Skeletal muscle tissue (tissue), 4 donors: ENCODE measurements around the gene ATXN7L1. TPM values are rescaled to one million over a fixed set of nuclear protein-coding genes. Genes with fewer than 3 reads are reported as not detected.
"Not testable (repeated sequence)": the region's sequence is repeated elsewhere in the genome, so short reads cannot be mapped to it uniquely, and the experiment has no call there.

ENCODE experiments used
- H3K27ac ChIP-seq: one replicate; pipeline ENCODE4 v1.7.0; 2013; ENCODE audit warnings: mild to moderate bottlenecking, low read depth, low read length, inconsistent platforms
- H3K27me3 ChIP-seq, 3 donors: one replicate each; pipeline ENCODE4 v1.7.0; 2013; ENCODE audit warnings: low read length in 3 of 3; ENCODE audit not compliant: control insufficient read depth in 3 of 3, insufficient read depth in 3 of 3
- H3K36me3 ChIP-seq, 3 donors: one replicate each; pipeline ENCODE4 v1.7.0; 2013; ENCODE audit warnings: low read length in 3 of 3; ENCODE audit not compliant: control insufficient read depth in 3 of 3, insufficient read depth in 3 of 3
- H3K4me1 ChIP-seq, 3 donors: one replicate each; pipeline ENCODE4 v1.7.0; 2013; ENCODE audit warnings: low read length in 3 of 3, mild to moderate bottlenecking in 3 of 3; ENCODE audit not compliant: control insufficient read depth in 3 of 3, insufficient read depth in 3 of 3
- H3K4me3 ChIP-seq, 3 donors: one replicate each; pipeline ENCODE4 v1.7.0; 2013; ENCODE audit warnings: low read length in 3 of 3
- H3K9ac ChIP-seq, 3 donors: one replicate each; pipeline ENCODE4 v1.7.0; 2013; ENCODE audit warnings: low read length in 3 of 3, mild to moderate bottlenecking in 3 of 3, moderate library complexity in 2 of 3, low read depth in 1 of 3
- H3K9me3 ChIP-seq, 3 donors: one replicate each; pipeline ENCODE4 v1.7.0; 2013; ENCODE audit warnings: low read length in 3 of 3; ENCODE audit not compliant: control insufficient read depth in 3 of 3
- total RNA-seq: library from RNA; depleted of rRNA; stranded (reverse); fragments of >200 nt; gene quantifications from one replicate; pipeline ENCODE4 v1.2.3, GENCODE V29; 2014
- donor health status: Osteomylitis.

ATXN7L1 gene
- total RNA-seq, 1 donor from 2014 or later: 6.3 TPM

DNA sequence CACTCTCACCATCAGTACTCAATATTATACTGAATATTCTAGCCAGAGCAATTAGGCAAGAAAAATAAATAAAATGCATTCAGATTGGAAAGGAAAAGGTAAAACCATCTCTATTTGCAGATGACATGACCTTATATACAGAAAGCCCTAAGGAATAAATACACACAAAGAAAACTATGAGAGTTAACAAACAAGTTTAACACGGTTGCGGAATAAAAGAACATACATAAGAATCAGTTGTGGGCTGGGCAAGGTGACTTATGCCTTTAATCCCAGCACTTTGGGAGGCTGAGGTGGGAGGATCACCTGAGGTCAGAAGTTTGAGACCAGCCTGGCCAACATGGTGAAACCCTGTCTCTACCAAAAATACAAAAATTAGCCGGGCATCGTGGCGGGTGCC lies 31.7 kb downstream of the ATXN7L1 start:
- not testable (repeated sequence) for H3K9me3 ChIP-seq
- H3K4me1 ChIP-seq: peaks cover 2 to 10% (median 8%) of the 10 kb centered on the region in 3 donors

DNA sequence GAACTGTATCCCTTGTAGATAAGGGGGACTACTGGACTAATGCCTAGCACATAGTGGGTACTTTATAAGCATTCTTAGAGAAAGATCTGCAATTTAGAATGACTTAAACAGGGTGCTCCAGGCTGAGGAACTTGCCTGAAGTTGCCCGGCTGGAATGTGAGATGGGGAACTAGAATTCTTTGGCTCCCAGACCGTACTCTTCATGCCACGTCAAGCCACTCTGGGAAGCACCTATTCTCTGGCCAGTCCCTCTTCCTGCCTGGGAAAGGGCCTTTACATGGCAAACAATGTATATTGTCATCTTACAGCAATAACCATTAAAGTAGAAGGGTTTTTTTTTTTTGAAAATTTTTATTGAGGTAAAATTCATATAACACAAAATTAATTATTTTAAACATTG lies 34.5 kb downstream of the ATXN7L1 start:
- Histone ChIP-seq H3K4me1 (peaks cover 20 to 24% (median 21%) of the 10 kb centered on the region in 3 donors), H3K36me3 (no peaks in the 10 kb centered on the region), H3K9me3 (no peaks in the 10 kb centered on the region), H3K9ac (no peak overlapping the region), H3K4me3 (no peak overlapping the region), H3K27ac (no peak overlapping the region), H3K27me3 (no peaks in the 10 kb centered on the region)

More for the DNA sequence above, 31.7 kb downstream of the ATXN7L1 start:
- H3K4me3 ChIP-seq, H3K9ac ChIP-seq, H3K27me3 ChIP-seq, H3K36me3 ChIP-seq, H3K27ac ChIP-seq: not testable (repeated sequence)

DNA sequence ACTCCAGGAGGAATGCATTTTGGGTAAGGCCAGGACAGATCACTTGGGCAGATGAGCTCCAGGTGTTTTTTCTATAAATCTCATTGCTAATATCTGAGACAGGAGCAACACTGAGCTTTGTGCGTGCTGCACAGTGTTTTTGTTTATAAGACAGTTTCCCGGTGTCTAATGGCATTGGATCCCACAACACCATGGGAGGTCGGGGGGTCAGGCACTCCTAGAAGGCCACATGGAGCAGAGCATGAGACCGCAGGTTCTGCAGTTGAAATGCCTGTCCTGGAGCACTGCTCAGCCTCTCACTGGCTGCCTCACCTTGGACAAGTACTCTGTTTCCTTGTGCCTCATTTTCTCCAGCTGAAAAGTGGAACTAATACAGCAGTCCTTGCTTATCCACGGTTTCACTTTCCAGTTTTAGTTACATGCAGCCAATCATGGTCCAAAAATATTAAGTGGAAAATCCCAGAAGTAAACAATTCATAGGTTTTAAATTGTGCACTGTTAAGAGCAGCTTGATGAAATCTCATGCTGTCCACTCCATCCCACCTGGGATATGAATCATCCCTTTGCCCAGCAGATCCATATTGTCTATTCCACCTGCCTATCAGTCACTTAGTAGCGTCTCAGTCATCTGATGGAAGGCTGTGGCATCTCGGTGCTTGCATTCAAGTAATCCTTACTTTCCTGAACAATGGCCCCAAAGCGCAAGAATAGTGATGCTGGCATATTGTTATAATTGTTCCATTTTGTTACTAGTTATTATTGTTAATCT lies 35.2 kb downstream of the ATXN7L1 start:
- no peaks in the 10 kb centered on the region for H3K27me3 ChIP-seq
- H3K9ac ChIP-seq: no peak overlapping the region
- no peak overlapping the region for H3K4me3 ChIP-seq

DNA sequence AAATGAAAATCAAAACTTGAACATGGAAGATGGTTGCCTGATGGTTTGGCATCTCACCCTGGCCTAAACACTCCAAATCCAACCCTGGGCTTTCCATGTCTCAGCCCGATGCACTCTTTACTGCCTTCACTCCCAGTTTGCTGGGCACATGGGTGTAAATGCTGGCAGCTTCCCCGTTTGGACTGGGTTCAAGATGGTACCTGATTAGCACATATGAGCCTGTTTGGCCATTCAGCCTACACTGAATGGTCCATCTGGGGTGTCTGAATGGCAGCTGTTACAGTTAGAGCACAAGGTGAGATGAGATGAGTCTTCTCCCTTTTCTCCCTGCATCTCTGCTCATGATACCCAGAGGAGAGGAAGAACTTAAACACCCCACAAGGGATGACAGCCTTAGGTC lies 37.1 kb downstream of the ATXN7L1 start:
- Histone ChIP-seq H3K36me3 (no peaks in the 10 kb centered on the region), H3K9ac (no peak overlapping the region), H3K4me3 (no peak overlapping the region), H3K27me3 (no peaks in the 10 kb centered on the region), H3K4me1 (peaks cover 20 to 24% (median 21%) of the 10 kb centered on the region in 3 donors), H3K9me3 (no peaks in the 10 kb centered on the region), H3K27ac (no peak overlapping the region)

More for the DNA sequence above, 35.2 kb downstream of the ATXN7L1 start:
- Histone ChIP-seq H3K27ac (no peak overlapping the region), H3K36me3 (no peaks in the 10 kb centered on the region), H3K9me3 (no peaks in the 10 kb centered on the region), H3K4me1 (peaks cover 20 to 24% (median 21%) of the 10 kb centered on the region in 3 donors)

DNA sequence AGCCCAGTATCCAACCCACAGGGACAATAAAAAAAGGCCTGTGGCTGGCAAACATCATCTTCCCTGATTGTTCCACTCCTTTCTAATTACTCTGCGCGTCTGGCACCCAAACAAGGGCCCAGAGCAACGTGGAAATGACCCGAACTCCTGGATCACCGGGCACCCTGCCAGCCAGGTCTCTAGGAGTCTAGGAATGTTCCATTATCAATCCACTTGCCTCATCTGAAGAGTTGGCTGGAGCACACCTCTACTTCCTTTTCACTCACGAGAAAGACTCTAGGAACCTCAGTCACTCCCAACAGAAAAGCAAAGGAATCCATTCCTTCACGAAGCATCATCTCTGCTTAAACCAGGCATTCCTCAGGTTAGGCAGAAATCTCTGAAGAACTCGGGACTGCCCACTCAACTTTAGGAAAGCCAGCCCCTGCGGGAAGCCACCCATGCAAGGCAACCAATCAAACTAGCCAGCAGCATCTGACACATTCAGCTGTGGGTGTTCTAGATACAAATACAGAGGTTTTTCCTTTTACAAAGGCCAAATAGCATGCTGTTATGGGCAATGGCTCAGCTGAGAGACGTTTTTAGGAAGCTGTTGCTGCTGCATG lies 37.7 kb downstream of the ATXN7L1 start:
- no peaks in the 10 kb centered on the region for H3K36me3 ChIP-seq
- H3K9me3 ChIP-seq: no peaks in the 10 kb centered on the region
- H3K4me1 ChIP-seq: peaks cover 20 to 24% (median 21%) of the 10 kb centered on the region in 3 donors
- H3K27me3 ChIP-seq: no peaks in the 10 kb centered on the region
- H3K9ac ChIP-seq: no peak overlapping the region
- H3K27ac ChIP-seq: no peak overlapping the region
- H3K4me3 ChIP-seq: no peak overlapping the region

DNA sequence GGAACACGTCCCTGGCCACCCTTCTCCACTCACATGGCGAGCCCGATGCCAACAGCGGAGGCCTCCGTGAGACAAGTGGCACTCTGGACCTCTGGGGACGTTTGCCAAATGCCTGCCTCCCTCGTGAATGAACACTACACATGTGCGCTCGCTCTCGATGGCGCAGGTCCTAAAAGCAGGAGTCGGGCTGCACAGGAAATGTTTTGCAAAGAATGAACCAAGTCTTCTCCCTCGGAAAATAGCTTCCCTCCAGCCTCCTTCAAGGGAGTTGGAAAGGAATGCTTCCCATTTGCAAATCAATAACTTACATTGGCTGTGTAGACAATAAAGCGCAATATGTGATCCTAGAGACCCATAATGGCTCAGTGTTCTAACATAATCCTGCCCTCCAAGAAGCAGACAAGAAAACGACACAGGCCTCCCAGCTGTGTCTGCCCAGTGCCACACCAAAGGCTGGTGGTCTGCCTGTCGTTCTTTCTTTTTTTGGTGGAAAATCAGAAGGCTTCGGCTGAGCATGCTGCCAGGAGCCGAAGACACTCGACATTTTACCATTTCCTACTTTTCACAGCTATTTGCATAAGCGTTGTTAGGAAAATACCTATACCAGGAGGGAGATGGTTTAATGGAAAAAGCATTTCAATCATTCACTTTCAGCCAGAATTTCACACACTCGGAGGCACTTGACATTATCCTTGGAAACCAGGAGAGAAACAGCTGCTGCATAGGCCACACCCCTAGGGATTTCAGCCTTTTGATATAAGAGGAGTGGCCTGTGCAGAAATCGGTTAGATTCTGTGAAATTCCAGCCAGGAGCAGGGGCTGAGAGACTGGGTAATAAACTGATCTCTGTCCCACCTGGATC lies 38.4 kb downstream of the ATXN7L1 start:
- H3K27ac ChIP-seq: no peak overlapping the region
- H3K36me3 ChIP-seq: no peaks in the 10 kb centered on the region
- H3K9ac ChIP-seq: no peak overlapping the region
- peak overlapping the region in 1 of 3 donors; percentile 45 for H3K4me3 ChIP-seq
- H3K4me1 ChIP-seq: peaks cover 20 to 24% (median 21%) of the 10 kb centered on the region in 3 donors
- H3K9me3 ChIP-seq: no peaks in the 10 kb centered on the region
- H3K27me3 ChIP-seq: no peaks in the 10 kb centered on the region

DNA sequence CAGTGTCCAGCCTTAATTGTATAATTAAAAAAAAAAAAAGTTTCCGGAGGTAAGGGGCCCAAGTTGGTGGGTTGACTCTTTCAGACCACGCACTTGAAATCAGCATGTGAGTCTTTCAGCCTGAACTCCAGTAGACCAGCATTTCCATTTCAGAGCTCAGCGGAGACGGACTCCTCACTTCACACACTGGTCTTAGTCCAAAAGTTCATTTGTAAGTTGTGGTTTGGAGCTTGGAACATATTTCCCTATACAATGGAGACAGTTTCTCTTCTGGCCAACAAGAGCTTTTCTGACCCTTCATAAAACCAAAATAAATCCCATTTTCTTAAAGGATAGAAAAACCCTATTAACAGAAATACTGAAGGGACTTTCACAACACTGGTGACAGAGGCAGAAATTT lies 41.0 kb downstream of the ATXN7L1 start:
- Histone ChIP-seq H3K4me3 (no peak overlapping the region), H3K9ac (no peak overlapping the region), H3K27me3 (no peaks in the 10 kb centered on the region), H3K4me1 (peaks cover 22 to 32% (median 26%) of the 10 kb centered on the region in 3 donors), H3K27ac (no peak overlapping the region), H3K36me3 (no peaks in the 10 kb centered on the region), H3K9me3 (no peaks in the 10 kb centered on the region)

DNA sequence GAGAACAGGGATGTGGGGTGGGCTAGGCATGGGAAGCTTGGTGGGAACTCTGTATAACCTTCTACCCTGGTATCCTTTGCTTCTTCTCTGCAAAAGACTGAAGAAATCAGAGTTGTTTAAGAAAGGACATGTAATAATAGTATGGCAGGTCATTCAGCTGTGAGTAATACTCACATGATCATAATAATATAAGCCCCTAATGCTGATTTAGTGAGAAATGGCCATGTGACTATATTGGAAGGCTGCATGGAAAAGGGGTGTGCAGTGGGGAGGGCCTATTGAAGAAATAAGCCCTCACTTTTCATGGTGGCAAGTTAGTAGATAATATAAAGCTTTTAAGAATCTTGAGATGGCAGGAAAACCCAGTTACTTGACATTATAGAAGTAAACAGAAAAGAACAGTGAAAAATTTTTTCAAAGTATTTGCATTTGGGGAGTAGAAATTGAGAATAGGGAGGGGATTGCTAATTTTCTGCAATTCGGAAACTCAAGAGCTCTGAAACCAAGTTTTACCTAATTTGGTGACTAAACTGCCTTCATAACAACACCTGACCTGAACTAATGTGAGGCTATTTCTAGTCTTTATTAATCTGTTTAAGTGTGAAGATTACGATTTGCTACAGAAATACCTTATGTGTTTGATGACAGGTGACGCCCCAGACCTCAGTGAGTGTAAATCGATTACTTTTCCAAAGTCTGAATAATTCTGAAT lies 44.4 kb downstream of the ATXN7L1 start:
- Histone ChIP-seq H3K9me3 (no peaks in the 10 kb centered on the region), H3K36me3 (no peaks in the 10 kb centered on the region), H3K9ac (no peak overlapping the region), H3K27me3 (no peaks in the 10 kb centered on the region), H3K4me1 (peaks cover 10 to 15% (median 14%) of the 10 kb centered on the region in 3 donors), H3K4me3 (no peak overlapping the region), H3K27ac (no peak overlapping the region)

DNA sequence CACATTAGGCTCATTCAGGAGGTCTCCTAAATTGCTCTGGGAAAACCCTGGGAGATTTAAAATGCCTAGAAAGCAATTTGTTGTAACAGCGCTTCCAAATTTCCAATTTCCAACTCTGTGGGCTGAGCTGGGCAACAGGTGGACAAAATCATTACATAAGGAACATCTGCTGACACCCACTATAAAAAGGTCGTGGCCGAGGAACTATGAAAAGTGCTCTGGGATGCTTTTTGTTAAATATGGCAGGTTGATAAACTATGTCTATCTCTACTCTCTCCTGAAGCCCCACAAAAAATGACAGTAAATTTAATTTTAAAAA lies 45.1 kb downstream of the ATXN7L1 start:
- H3K9me3 ChIP-seq: no peaks in the 10 kb centered on the region
- H3K36me3 ChIP-seq: no peaks in the 10 kb centered on the region
- H3K4me1 ChIP-seq: peaks cover 10 to 15% (median 14%) of the 10 kb centered on the region in 3 donors
- no peaks in the 10 kb centered on the region for H3K27me3 ChIP-seq
- no peak overlapping the region for H3K9ac ChIP-seq
- H3K4me3 ChIP-seq: no peak overlapping the region
- H3K27ac ChIP-seq: no peak overlapping the region
